Activated gamma-delta T cell treated with anti-CD3 and anti-CD28 coated beads, Interleukin-2, amount 50 U/mL, for 16 hours (primary cell): ENCODE measurements around the gene TOM1.

Source experiments
- DNase-seq: peaks from one replicate; pipeline ENCODE4 v3.0.0-alpha.2; 2020; ENCODE audit warnings: low read depth

TOM1 gene

DNA sequence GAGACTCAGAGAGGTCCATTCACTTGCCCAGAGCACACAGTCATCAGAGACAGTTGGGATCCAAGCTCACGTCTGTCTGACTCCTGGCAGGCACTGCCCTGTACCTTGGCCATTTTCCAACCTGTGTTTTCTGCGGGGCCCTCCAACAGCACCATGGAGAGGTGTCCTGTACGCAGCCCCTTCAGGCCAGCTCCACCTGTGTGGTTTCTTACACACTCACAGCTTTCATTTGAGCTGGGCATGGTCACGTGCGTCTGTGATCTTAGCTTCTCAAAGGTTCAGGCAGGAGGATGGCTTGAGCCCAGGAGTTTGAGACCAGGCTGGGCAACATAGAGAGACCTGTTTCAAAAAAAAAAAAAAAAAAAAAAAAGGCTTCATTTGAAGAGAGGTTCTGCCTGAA, 24.4 kb downstream of the TOM1 start:
- DNase-seq: no peak

DNA sequence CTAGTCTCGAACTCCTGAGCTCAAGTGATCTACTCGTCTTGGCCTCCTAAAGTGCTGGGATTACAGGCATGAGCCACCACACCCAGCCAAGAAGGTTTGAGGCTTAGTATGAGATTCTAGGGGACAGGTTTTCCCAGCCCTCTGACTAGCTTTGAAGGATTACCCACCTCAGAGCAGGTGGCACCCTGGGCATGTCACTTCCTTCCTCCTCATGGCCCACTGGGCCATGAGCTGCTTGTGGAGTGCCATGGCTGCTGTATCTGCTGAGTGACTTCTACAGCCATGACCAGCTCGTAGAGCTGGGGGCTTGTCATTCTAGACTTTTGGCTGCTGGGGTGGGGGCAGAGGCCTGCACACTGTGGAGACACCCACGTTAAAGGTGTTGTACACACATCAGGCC, 25.1 kb downstream of the TOM1 start:
- no peak for DNase-seq

DNA sequence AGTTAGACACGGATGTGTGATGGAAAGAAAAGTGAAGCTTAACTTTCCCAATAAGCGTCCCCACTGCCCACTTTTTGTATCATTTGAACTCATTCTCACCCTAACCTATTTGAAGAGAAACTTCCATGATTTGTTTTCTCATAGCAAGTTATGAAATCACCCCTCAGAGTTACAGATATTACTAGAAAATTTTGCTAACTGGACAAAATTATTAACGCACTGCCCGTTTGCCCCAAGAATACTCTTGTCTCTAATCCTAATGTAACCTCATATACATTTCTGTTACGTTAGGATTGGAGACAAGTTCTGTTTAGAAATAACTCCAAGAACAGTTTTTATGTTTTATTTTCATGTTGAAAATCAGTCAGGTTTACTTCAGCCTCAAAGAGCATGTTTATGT, 25.5 kb downstream of the TOM1 start:
- no peak for DNase-seq

DNA sequence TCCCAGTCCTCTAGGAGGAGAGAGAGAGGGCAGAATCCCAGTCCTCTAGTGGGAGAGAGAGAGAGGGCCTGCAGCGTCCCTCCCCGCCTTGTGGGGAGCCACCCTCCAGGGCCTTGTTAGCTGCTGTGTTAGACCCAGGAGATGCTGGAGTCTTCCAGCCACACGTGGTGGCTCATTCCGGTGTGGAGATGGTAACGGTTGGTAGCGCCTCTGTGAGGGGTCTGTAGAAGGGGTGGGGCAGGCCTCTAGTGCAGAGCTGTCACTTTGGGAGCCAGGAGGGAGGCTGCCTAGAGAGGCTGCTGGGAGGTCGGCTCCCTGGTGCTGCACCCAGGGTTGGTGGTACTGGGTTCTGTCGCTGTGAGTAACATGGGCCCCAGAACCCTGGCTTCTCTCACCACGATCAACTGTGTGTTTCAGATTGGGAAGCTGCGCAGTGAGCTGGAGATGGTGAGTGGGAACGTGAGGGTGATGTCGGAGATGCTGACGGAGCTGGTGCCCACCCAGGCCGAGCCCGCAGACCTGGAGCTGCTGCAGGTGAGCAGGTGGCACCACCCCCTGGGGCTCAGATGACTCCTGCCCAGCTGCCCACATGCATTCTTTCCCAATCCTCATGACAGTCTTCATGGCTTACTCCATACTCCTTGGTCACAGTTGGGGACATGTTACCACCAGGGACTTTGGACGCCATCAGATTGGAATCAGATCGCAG, 27.3 kb downstream of the TOM1 start:
- no peak for DNase-seq

DNA sequence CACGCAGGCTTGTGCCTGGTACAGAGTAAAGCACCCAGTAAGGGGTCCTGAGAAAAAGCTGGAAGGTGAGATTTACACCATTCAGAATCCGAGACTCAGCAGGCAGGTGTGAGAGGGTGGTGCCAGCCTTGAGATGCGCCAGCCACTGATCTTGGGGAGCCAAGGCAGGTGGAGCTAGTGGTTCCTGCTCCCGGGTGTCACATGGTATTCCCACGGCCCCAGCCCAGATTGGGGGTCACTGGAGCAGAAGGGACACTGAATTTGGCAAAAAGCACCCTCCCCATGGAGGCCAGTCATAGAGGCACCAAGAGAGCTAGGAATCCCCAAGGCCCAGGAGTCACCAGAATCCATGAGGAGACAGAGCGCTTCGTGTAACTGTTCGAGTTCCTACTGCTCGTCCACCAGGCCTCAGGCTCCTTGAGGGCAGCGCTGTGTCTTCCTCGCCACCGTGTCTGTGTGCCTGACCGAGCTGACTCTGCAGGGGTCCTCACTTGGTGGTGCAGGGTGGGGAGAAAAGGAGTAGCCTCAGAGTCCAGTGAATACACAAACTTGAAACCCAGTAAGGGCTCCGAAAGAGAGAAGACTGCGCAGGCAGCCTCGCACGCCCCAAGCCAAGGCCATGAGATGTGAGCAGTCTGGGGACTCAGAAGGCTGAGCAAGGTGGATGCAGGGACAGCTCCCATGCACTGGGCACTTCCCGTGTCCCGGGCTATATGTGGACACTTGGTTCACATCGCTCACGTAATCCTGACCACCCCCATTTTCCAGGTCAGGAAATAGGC, 28.2 kb downstream of the TOM1 start:
- no peak for DNase-seq

DNA sequence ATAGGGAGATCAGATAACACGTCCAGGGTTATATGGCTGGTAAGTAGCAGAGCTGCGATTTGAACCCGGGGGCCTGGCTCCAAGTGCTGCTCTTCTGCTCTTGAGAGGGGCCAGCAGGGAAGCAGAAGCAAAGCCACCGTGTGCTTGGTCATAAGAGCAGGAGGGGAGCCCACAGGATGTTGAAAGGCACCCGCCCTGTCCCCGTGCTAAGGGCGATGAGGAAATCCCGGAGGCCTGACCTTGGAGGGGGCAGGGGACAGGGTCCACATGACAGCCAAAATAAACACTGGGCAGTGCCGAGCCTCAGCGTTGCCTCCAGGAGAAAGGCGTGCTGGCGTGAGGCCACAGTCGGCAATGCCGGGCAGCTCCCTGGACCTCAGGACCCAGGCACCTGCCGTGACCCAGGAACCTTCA, 28.8 kb downstream of the TOM1 start:
- DNase-seq: no peak

DNA sequence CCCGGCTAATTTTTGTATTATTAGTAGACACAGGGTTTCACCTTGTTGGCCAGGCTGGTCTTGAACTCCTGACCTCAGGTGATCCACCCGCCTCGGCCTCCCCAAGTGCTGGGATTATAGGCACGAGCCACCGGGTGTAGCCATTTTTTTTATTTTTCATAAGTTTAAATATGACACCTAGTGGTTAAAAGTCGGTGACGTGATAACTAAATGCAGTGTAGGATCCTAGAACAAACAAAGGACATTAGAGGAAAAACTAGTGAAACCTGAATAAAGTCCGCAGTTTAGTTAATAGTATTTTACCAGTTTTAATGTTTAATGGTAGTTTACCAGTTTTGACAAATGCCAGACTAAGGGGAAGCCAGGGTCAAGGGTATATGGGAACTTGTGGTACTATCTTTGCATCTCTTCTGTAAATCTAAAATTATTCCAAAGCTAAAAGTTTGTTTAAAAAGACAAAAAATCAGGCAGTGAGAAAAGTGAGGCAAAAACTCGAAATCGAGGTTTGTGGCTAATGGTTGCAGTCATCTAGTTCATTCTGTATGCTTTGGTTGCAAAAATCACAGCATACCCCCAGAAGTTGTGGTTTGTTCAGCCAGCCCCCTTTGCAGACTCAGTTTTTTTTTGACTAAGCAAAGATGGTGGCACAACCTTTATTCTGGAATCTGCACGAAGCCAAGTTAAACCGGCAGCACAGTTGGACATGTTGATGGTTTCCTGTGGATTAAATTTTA, 29.6 kb downstream of the TOM1 start:
- DNase-seq: no peak

DNA sequence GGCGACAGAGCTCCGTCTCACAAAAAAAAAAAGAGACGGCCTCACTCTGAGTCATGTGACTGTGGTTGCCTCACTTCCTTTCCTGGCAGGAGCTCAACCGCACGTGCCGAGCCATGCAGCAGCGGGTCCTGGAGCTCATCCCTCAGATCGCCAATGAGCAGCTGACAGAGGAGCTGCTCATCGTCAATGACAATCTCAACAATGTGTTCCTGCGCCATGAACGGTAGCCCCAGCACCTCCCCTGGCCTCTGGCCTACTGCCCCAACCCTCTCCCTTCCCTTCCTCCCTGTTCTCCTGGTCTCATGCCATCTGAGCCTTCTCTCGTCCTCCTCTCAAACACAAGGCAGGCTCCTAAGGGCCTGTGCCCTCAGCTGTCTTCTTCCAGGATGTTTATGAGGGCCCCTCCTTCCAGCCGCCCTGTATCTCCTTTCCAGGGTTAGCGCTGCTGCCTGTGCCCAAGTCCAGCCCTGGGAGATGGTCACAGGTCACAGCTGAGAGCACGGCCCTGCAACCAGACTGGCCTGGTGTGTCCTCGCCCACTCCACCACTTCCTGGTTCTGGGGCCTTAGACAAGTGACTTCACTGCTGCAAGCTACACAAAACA, 30.7 kb downstream of the TOM1 start:
- no peak for DNase-seq

DNA sequence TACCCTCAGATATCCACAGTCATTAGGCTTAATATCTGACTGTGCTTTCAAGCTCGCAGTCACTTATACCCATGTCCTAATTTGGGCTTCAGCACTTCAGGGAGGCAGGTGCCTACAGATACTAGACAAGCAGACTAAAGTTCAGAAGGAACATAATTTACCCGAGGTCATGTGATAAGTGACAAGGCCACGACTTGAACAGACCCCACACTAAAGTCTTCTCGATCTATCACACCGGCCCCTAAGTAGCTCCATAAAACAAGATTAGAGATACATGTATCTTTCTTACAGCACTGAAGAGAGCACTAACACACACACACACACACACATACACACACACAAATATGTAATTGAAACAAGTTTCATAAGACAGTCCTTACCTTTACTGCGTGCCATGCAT, 32.6 kb downstream of the TOM1 start:
- DNase-seq: no peak

DNA sequence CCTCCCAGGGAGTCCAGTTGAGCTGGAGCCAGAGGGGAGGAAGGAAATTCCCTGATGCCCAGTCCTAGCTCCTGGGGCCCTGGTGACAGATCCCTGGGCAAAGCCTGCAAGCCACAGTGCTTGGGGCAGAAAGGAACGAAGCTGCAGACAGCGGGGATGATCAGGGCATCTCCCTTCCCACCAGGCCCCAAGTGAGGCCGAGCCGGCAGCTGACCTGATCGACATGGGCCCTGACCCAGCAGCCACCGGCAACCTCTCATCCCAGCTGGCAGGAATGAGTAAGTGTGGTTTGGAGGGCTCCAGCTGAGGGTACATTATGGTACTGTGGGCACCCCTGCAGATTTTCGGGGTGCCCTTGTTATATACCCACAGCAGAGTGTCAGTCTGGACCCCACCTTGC, 33.5 kb downstream of the TOM1 start:
- no peak for DNase-seq

DNA sequence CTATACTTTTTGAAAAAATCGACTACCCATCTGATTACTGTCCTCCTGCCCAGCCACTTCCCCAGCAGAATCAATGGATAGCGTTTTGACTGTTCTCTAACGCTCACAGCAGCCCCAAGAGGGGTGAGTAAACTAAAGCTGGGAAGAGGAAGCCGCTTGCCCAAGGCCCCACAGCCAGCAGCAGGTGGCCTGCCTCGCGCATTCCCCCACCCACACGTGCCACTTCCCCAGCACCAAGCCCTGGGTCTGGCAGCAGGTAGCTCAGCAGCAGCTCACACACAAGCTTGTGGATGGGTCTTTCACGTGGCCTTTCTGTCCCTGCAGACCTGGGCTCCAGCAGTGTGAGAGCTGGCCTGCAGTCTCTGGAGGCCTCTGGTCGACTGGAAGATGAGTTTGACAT, 34.3 kb downstream of the TOM1 start:
- no peak for DNase-seq

DNA sequence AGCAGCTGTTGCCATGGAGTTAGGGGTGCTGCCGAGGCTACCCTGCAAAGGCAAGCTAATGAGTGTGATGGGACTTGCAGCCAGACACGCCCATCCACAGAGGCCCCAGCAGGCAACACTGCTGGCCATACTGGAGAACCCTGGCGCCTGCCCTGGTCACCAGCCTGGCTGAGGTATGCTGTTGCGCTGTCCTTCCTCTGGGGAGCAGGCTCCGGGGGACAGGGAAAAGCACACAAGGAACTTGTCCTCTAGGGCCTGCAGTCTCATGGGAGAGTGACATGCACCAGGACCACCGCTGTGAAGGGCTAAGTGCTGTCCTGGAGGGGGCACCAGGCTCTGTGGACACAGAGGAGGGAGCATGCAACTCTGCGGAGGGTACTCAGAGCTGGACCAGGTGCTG, 35.8 kb downstream of the TOM1 start:
- DNase-seq: no peak

DNA sequence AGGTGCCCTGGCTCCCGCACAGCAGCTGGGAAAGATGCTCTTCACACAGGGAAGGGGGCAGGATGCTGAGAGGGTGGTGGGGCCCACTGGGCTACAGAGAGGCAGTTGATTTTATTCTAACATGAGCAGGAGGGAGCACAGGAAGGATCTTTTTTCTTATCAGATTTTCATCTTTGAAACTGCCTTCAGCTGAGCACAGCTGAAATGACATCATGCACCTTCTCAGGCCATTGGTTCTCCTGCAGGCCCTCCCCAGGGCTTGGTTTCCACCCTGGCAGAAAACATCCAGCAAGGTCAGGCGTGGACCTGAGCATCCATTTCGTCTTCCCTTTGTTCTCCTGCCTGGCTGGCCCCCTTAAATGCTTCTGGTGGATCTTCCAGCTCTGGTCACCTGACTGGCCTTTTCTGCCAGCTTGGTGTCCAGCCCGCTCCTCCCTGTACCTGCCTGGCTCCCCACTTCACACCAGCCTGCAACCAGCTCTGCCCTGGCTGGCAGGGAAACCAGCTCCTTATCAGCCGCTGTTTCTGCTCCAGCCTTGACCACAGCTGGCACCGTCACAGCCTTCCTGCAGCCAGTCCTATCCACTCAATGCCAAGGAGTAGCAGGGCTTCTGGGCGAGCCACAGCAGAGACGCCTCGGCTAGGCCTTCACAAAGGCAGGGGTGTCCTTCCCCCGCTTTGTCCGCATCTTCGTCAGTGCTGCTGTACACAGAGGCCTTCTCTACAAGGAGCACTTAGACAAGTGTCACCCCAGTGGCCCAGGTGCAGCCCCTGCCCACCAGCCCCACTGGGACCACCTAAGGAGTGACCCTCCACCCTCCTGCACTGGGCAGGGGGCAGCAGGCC, 36.5 kb downstream of the TOM1 start:
- DNase-seq: no peak

DNA sequence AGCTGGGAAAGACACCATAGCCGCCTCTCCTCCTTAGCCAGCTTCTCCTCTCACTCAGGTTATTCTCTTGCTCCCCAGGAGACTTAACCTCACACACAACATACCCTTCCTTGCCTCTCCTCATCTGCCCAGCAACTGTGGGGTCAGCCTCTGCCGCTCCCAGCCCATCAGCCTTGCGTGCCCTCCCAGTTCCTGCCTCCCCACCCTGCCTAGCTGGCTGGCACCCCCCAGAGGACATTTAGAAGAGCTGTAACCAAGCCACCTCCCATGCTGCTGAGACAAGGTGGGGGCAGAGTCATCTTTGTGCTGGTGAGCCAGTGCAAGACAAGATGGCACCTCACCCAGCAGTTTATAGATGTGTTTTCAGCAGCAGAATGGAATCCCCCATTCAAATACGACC, 38.2 kb downstream of the TOM1 start:
- no peak for DNase-seq

DNA sequence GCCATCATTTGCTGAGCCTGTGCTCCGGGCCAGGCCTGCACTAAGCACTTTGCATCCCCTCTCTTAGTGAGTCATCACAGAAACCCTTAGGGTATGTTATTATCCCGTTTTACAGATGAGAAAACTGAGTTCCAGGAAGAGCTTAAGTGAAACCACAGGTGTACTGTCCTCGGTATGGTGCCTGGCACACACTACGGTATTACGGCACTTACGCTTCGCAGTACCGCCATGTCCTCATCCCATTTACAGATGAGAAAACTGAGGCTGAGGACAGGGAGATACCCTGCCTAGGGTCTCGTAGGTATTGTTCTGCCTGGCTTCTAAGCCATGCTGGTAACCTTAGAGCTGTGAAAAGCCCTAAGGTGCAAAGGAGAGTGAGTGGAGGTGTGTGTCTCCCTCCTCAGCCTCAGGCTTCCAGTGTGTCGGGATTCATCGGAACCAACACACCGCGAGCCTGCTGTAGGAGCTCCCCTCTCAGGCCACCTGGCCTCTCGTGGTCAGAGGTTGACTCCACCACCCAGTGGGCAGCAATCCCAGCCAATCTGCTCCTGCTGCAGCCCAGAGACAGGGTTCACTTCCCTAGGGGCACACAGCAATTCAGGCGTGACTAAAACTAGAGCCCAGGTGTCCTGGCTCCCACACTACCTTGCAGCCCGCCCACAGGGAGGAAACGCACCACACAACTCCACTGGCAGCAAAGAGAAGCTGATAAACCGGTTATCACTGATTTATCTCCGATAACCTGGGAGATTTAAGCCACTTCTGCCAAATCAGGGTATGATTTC, 41.6 kb downstream of the TOM1 start:
- DNase-seq: no peak

DNA sequence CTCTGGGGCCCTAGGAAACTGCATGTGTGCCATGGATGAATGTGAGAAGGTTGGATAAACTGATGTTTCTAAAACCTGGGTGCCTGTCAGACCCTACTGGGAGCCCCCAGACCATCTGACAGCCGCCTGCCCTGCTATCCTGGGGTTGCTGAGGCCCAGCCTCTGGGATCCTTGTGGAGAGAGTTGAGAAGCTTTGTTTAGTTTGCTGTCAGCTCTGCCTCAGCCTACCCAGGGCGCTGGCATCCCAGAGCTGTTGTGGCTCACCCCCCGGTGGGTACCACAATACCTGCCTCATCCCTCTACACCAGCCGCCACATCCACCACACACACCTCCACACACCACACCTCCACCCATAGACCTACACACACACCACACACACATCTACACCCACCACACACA, 42.7 kb downstream of the TOM1 start:
- DNase-seq: no peak

DNA sequence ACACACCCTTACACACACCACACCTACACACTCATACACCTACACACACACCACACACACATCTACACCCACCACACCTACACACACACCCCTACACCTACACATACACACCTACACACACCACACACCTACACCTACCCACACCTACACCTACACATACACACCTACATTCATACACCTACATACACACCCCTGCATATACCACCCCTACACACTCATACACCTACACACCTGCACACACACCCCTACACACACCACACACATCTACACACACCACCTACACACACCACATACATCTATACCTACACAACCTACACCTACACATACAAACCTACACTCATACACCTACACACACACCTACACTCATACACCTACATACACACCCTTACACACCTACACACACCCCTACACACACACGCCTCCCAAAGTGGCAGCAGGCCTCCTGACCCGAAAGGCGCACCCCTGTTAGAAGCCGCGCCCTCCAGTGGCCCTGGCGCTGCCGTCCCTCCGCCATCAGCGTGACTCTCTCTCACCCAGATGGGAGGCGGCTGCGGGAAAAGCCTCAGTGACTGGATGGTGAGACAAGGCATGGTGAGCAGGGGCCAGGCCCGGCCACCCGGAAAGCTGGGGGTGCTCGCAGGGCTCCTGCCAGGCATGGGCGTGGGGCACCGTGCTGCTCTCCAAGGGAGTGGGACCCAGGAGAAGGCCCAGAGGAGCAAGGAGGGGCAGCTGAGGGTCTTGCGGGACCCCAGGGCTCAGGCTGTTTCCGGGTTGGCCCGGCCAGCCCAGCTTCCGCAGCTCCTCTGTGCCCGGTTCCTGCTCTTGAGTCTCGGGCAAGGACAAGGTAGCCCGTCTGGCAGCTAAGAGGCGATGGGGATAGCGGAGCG, 44.2 kb downstream of the TOM1 start:
- no peak for DNase-seq

DNA sequence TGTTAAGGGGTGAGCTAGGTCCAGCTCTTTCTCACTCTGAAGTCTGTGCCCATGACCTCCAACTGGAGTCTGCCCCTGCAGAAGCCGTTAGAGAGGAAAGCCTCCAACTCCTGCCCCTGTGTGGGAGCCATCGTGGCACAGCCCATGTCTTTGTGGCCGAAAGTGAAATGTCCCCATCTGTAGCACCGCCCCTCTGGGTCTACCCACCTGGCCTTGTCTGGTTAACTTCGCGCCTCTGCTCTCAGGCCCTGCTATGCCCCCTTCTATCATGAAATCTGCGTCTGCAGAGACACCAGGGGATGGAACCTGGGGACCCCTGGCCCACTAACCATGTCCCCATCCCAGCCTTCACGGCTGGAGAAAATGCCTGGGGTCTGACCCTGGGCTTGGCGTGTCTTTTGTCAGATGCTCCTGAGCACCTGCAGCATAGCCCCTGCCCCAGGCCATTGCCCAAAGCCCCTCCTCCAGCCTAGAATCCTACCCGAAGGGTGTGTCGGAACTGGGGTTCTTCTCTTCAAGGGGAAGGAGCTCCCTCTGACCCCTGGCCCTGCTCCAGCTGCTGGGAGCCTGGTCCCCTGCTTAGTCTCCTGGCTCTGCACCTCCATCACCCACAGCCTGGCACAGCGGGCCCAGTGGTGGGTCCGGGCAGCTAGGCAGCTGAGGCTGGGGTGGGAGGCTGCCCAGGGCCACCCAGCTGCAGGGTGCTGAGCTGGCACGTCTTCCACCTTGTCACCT, 45.4 kb downstream of the TOM1 start:
- DNase-seq: no peak

DNA sequence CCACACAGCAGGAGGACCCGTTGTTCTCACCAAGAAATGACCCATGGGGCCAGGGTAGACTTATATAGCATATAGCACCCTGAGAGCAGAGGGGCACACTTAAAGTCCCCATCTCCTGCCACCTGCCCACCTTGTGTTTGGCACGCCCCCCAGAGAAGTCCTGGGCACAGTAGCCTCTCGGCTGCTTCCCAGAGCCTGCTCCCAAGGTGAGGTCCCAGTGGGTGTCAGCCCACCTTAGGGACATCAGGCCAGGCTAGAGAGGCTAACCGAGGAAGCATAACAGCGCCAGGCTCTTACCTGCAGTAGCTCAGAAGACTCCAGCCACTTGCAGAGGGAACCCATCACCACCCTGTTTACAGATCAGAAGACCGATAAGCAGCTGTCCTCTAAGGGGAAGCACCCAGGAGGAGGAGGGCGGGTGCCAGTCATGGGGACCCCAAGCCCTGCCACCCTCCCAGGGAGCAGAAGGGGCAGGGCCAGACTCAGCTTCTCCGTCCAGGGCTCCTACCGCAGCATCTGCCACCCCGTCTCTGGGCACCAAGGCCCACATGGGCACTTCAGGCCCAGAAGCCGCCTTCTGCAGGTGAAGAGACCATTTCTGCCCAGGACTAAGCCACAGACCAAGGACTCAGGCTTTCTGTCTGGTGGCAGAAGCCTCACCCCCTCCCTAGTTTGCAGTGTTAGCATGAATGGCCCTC, 46.3 kb downstream of the TOM1 start:
- DNase-seq: no peak
